GM19324 (cell line): ENCODE data around the gene CTXN1.
"Not testable (repeated sequence)": the region's sequence is repeated elsewhere in the genome, so short reads cannot be mapped to it uniquely, and the experiment has no call there.

Experiments used
- ATAC-seq: cut with Tn5 transposase; IDR thresholded peaks from one replicate; pipeline ENCODE4 v1.9.1; 2021; ENCODE audit warnings: mild to moderate bottlenecking, moderate library complexity; ENCODE audit not compliant: unreplicated experiment, low FRiP score

CTXN1 gene

GRCh38 chr19:7947939-7948338 lies 22.0 kb upstream of the CTXN1 start:
- ATAC-seq: no peak

- ATAC-seq: peak; percentile 18
Observed at GRCh38 chr19:7944177-7944761, 18.3 kb upstream of the CTXN1 start.

DNA sequence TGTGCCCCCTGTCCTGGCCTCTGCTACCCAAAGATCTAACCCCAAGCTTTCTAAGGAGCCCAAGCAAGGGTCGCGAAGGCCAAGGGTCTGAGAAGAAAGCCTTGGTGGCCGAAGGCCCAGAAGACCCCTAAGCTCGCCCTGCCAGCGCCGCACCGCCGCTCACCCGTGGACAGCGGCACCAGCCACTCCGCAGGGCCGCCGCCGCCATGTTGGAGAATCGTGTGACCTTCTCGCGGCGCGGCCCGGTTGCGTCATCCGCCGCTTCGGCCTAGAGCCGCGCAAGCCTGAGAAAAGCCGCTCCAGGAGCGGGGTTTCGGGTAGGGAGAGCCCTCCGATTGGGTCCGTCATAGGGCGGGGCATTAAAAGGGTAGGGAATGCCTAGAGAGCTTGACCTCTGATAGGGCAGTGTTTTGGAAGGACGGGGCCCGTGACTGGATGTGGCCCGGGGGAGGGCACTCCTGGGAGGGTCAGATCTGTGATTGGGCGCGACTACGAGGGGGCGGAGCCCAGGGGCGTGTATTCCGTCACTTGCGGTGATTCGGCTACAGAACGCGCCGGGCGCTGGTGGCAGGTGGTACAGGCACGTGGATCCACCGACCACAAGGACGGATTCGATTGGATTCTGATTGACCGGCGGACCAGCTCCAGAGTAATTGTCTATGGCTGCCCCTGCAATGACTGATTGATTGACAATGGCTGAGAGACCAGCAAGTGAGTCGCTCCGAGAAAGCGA lies 17.7 kb upstream of the CTXN1 start, which contains the start of gene TIMM44:
TSS of gene TIMM44 (minus strand) at position 223 of the 733 bp plus-strand sequence. CDS start at position 208, 15 bp downstream.
- ATAC-seq: peak; percentile 94

- ATAC-seq: no peak
Observed at GRCh38 chr19:7942981-7943443, 17.1 kb upstream of the CTXN1 start.

- no peak for ATAC-seq
Observed at GRCh38 chr19:7941895-7942596, 16.1 kb upstream of the CTXN1 start.

DNA sequence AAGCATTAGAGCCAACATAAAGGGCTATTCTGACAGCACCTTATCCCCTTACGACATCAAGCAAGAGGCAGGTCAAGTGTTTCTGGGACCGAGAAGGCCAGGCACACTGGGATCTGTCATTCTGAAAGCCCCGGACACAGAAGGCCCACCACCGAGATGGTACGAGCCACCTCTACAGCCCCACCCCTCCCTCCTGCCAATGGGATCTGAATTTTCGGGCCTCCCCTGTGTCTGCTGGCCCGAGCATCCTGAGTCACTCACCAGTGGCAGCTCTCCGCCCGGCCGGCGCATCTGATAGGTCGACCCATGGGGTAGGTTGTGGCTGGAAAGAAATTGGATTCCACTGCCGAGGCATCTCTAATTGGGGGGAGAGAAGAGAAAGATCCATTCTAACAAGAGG lies 14.9 kb upstream of the CTXN1 start:
- no peak for ATAC-seq

- ATAC-seq: no peak
Observed at GRCh38 chr19:7934766-7935165, 8.8 kb upstream of the CTXN1 start.

- ATAC-seq: no peak
Observed at GRCh38 chr19:7933828-7934725, 8.1 kb upstream of the CTXN1 start.

- no peak for ATAC-seq
Observed at GRCh38 chr19:7933411-7933810, 7.5 kb upstream of the CTXN1 start.

- no peak for ATAC-seq
Observed at GRCh38 chr19:7932930-7933300, 7.0 kb upstream of the CTXN1 start.

- no peak for ATAC-seq
Observed at GRCh38 chr19:7932276-7932929, 6.5 kb upstream of the CTXN1 start.

DNA sequence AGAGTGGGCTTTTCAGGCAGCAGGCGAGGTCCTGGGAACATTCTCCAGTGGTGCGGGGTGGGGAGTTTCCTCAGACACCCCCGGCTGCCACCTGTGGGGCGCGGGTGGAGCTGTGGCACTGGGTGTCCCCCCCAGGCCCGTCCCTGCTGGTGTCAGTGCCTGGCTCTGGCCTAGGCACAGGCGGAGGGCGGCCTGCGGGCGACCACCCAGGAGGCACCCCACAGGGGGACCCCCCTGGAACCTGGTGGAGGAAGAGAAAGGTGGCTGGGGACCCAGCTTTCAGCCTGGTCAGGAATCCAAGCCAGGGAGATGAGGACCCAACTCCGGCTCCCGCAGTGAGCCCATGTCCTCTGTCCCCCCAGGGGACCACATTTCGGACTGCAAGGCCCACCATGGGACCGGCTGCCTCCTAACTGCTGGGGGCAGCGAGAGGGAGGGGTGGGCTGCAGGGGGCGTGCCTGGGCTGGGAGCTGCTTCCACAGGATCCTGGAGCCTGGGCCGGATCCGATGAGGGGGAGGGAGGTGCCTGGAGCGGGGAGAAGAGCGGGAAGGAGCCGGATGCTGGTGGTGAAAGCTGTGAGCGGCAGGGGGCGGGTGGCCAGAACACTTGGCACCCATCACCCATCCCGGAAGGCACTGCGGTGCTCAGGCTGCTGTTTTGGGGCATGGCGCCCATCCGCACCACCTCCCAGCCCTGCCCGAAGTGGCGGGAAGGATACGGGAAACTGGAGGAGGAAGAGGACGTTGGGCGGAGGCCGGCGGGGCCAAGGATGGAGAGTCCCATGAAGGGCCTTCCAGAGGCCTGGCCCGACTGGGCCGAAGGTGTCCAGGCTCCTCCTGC lies 5.5 kb upstream of the CTXN1 start:
- ATAC-seq: no peak

GRCh38 chr19:7930765-7931164 lies 4.8 kb upstream of the CTXN1 start:
- ATAC-seq: no peak

GRCh38 chr19:7930030-7930429 lies 4.1 kb upstream of the CTXN1 start:
- not testable (repeated sequence) for ATAC-seq

DNA sequence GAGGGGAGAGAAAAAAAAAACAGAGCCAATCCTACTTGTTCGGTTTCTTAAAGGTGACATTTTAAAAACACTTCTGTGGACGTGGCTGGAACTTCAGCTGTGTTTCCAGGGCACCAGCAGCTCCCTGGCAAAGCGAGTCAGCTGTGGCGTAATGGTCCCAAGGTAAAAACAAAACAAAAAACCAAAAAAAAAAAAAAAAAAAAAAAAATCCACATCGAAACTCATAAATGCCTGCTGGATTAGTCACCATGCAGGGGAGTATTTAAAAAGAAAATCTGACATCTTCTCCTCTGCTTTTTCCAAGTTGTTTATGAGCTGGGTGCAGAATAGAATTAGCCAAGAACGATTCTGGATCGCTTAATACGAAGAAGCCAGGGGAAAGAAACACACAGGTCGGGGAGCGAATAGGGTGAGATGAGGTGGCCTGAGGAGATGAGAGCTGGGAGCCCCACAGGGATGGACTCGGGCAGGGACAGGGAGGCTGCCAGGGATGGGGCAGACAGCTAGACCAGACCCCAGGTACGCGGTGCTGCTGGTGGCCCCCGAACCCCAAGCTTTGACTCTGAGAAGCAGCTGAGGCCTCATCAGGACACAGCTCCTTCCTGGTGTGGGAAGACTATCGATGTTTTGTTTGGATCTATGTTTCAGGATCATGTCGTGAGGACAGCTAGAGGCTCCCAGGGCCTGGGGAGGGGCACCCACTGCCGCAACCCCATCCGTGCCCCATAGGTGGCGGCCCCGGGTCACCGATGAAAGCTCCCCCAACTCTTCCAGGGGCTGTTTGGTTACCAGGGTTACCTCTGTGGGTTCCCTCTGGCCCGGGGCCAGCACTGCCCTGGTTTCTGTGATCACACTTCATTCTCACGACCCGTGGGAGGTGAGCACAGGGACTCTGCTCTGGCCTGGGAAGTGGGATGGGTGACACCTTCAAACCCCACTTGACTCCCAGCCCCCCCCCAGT lies 3.1 kb upstream of the CTXN1 start:
- ATAC-seq: no peak

- no peak for ATAC-seq
Observed at GRCh38 chr19:7928334-7928706, 2.4 kb upstream of the CTXN1 start.

- ATAC-seq: no peak
Observed at GRCh38 chr19:7927605-7928333, 1.8 kb upstream of the CTXN1 start.
